GM12892 (cell line): ENCODE measurements around the gene PMPCA.

ENCODE experiments used
- POLR2A ChIP-seq: IDR thresholded peaks from 2 replicates; pipeline ENCODE4 v1.6.1; 2011; ENCODE audit warnings: low read depth, low read length, control low read depth
- POLR2AphosphoS5 ChIP-seq: IDR thresholded peaks from 2 replicates; pipeline ENCODE4 v1.6.1; 2011; ENCODE audit warnings: low read depth, low read length, control low read depth
- TAF1 ChIP-seq: IDR thresholded peaks from 2 replicates; pipeline ENCODE4 v1.6.1; 2011; ENCODE audit warnings: low read depth, mild to moderate bottlenecking, control low read depth, low read length, borderline replicate concordance

DNA sequence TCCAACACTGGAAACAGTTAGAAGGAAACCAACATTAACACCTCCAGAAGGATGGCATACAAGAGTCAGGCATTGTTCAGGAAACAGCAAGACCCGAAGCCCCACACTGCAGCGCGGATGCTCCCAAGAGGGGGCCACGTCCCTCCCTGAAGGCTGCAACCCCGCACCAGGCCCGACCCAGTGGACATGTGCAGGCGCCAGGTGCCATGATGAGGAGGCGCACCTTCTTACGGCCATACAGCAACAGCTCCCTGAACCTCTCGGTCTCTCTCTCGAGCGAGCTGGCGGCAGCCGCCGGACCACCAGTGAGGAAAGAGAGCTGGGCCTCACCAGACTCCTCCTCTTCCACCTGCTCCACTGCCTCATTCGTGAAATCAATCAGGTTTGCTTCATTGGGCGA lies 52.2 kb downstream of the PMPCA start:
- TF ChIP-seq POLR2AphosphoS5 (no peak), POLR2A (no peak), TAF1 (no peak)
